Chondrocyte (in vitro differentiated cells): ENCODE measurements around the gene DIAPH2. TPM values are rescaled to one million over a fixed set of nuclear protein-coding genes. Genes with fewer than 3 reads are reported as not detected.

Source experiments
- DNase-seq: peaks from one replicate; pipeline ENCODE4 v3.0.0; 2021; ENCODE audit warnings: mixed read lengths, low spot score
- H3K27ac Mint-ChIP-seq: one replicate; pipeline ENCODE4 v1.8.0; 2021; ENCODE audit warnings: mild to moderate bottlenecking, moderate library complexity, mixed read lengths; ENCODE audit not compliant: unreplicated experiment
- H3K27me3 Mint-ChIP-seq: 2 replicates; pipeline ENCODE4 v1.8.0; 2021; ENCODE audit warnings: low read depth, mixed read lengths
- H3K36me3 Mint-ChIP-seq: 2 replicates; pipeline ENCODE4 v1.8.0; 2021; ENCODE audit warnings: low read depth, mixed read lengths
- H3K4me1 Mint-ChIP-seq: 2 replicates; pipeline ENCODE4 v1.8.0; 2021; ENCODE audit warnings: low read depth, mild to moderate bottlenecking, mixed read lengths
- H3K4me3 Mint-ChIP-seq: one replicate; pipeline ENCODE4 v1.8.0; 2021; ENCODE audit warnings: mild to moderate bottlenecking, moderate library complexity, mixed read lengths; ENCODE audit not compliant: unreplicated experiment
- H3K9me3 Mint-ChIP-seq: 2 replicates; pipeline ENCODE4 v1.8.0; 2021; ENCODE audit warnings: low read depth, mixed read lengths
- total RNA-seq: library from RNA; stranded (reverse); gene quantifications from 3 replicates; pipeline ENCODE4 v1.2.1, GENCODE V29; 2021
- TF ChIP-seq, protein P1 (sequence below): fragments of 200-600 bp; sonication (generic); IDR thresholded peaks from 2 replicates; pipeline ENCODE4 v1.5.0; 2021; ENCODE audit warnings: antibody characterized with exemption, mild to moderate bottlenecking, moderate library complexity

The DIAPH2 gene
- total RNA-seq, 1 donor from 2014 or later, result 14.5 TPM

DNA sequence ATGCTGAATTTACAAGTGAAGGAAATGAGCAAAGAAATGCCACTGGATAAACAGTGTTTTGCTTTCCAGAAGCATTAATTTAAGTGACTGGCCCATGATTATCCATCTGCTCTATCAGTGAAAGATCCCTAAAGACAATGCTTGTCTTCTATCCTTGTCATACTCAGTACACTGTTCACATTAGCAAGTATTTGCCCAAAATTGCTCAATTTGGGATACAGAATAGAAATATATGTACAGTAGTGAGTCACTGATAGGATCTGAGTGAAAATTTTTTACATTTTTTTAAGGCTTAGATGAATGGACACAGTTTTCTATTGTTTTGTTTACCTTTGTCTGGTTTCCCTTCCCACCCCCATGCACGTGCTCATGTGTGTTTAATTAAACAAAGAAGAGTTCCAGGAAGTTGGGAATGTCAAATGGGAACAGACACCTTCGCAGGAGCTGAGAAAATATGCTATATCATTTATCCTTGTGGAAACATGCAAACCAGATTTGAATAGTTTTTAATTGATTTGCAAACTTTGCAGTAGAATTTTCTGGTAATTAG lies 855.4 kb downstream of the DIAPH2 start:
- TF ChIP-seq, protein P1, sequence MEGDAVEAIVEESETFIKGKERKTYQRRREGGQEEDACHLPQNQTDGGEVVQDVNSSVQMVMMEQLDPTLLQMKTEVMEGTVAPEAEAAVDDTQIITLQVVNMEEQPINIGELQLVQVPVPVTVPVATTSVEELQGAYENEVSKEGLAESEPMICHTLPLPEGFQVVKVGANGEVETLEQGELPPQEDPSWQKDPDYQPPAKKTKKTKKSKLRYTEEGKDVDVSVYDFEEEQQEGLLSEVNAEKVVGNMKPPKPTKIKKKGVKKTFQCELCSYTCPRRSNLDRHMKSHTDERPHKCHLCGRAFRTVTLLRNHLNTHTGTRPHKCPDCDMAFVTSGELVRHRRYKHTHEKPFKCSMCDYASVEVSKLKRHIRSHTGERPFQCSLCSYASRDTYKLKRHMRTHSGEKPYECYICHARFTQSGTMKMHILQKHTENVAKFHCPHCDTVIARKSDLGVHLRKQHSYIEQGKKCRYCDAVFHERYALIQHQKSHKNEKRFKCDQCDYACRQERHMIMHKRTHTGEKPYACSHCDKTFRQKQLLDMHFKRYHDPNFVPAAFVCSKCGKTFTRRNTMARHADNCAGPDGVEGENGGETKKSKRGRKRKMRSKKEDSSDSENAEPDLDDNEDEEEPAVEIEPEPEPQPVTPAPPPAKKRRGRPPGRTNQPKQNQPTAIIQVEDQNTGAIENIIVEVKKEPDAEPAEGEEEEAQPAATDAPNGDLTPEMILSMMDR, result no peak
- Mint-ChIP-seq H3K4me3 (no peak overlapping the region), H3K4me1 (no peaks in the 10 kb centered on the region), H3K9me3 (no peaks in the 10 kb centered on the region), H3K27ac (no peak overlapping the region), H3K27me3 (no peaks in the 10 kb centered on the region), H3K36me3 (no peaks in the 10 kb centered on the region)
- no peak for DNase-seq

DNA sequence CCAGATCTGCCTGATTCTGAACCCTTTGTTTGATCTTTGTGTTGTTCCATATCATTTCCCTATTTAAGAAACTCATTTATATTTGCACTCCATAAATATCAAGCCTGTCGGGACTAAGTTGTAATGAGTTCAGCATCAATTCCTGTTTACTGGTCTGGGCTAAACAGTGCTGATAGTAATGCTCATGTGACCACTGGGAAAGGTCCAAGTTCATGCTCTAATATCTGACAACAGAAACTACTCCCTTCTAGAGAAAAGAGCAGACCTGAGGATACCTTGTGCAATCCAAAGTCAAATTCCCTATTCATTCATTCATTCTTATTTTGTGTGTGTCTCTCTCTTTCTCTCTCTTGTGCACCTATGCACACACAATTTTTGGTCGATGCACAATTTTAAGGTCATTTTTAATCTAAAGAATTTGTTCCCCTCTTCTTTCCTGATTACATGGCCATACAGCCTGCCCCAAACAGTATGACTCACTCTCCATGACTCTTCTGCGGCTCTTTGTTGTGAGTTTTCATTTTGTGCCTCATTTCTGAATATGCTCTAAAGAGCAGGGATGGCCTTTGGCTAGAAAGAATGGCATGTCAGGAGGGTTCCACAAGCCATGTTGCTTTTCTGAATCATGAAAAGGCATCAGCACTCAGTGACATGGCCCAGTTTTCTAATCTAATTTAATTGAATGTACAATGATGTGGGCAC lies 863.4 kb downstream of the DIAPH2 start:
- no peak overlapping the region for H3K27ac Mint-ChIP-seq
- TF ChIP-seq, protein P1, result no peak
- H3K4me3 Mint-ChIP-seq, result no peak overlapping the region
- H3K9me3 Mint-ChIP-seq, result no peaks in the 10 kb centered on the region
- H3K27me3 Mint-ChIP-seq, result no peaks in the 10 kb centered on the region
- no peaks in the 10 kb centered on the region for H3K36me3 Mint-ChIP-seq
- no peaks in the 10 kb centered on the region for H3K4me1 Mint-ChIP-seq
- DNase-seq, result no peak

DNA sequence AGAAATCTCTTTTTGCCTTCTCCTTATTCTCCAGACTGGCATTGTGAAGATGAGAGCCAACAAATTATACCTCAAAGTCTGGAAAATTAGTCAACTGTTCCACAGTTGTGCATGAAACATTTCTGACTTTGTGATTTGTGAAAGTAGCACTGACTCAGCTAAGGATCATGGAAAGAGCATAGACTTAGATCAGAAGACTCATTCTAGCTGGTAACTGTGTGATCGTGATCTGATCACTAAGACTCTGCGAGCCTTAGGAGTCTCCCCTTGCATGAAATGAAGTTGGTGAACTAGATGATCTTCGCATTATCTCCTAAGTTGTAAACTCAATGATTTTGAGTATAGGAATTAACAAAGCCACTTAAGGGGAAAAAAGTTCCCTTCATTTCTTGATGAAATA lies 867.2 kb downstream of the DIAPH2 start:
- Mint-ChIP-seq H3K4me3 (no peak overlapping the region), H3K27ac (no peak overlapping the region), H3K4me1 (no peaks in the 10 kb centered on the region), H3K36me3 (peaks cover 2% of the 10 kb centered on the region), H3K27me3 (no peaks in the 10 kb centered on the region), H3K9me3 (no peaks in the 10 kb centered on the region)
- DNase-seq, result no peak
- TF ChIP-seq, protein P1, result no peak

GRCh38 chrX:97553833-97554232 lies 869.2 kb downstream of the DIAPH2 start:
- no peaks in the 10 kb centered on the region for H3K27me3 Mint-ChIP-seq
- no peaks in the 10 kb centered on the region for H3K9me3 Mint-ChIP-seq
- no peak for DNase-seq
- no peak overlapping the region for H3K4me3 Mint-ChIP-seq
- TF ChIP-seq, protein P1, result no peak
- H3K4me1 Mint-ChIP-seq, result no peaks in the 10 kb centered on the region
- H3K36me3 Mint-ChIP-seq, result peaks cover 2% of the 10 kb centered on the region
- H3K27ac Mint-ChIP-seq, result no peak overlapping the region

DNA sequence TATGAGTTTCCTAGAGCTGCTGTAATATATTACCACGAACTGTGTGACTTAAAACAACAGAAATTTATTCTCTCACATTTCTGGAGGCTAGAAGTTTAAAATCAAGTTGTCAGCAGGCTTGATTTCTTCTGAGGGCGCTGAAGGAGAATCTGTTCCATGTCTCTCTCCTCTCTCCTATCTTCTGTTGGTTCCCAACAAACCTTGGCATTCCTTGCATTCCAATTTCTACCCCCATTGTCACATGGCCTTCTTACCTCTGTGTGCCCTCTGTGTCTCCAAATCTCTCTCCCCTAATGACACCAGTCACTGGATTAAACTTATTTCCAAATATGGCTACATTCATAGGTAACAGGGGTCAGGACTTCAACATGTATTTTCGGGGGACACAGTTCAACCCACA lies 871.7 kb downstream of the DIAPH2 start:
- Mint-ChIP-seq H3K4me1 (no peaks in the 10 kb centered on the region), H3K36me3 (peaks cover 2% of the 10 kb centered on the region), H3K27me3 (no peaks in the 10 kb centered on the region), H3K9me3 (no peaks in the 10 kb centered on the region), H3K4me3 (no peak overlapping the region), H3K27ac (no peak overlapping the region)
- TF ChIP-seq, protein P1, result no peak
- no peak for DNase-seq
